SK-N-DZ (cell line): ENCODE measurements around the gene ADGRL1.

ENCODE experiments used
- DNase-seq: peaks from one replicate; pipeline ENCODE4 v3.0.0-alpha.2; 2015; ENCODE audit warnings: low spot score
- small RNA-seq, 2 experiments: library from RNA; depleted of rRNA; stranded (forward); fragments of <200 nt; gene quantifications; one replicate each; pipeline ENCODE3, GENCODE V24; 2014

Gene ADGRL1

DNA sequence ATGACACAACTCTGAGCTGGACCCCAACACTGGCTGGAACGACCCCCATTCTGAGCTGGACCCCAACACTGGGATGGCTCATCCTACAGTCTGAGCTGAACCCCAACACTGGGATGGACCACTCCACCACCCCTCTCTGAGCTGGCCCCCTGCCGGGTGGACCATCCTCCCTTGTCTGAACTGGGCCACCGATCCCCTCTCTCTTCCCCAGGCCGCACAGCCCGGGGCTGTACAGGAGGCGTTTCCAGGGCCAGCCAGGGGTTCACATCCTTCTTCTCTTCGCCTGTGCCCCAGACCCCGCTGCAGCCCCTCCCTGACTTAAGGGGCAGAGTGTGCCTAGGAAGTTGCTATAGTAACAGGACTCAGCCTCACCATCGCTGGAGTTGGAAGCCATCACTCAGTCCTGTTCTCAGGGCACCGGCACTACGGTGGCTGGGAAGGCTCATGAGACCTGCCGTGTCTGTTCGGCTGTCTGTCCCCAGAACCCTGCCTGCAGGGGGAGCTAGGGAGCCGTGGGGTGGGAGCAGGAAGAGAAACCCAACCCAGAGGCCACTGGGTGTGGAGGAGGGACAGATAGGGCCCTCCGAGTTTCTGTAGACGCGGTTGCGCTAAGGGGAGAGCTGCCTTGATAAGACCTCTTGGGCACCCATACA is 92.1 kb downstream of the ADGRL1 start:
- no peak for DNase-seq

DNA sequence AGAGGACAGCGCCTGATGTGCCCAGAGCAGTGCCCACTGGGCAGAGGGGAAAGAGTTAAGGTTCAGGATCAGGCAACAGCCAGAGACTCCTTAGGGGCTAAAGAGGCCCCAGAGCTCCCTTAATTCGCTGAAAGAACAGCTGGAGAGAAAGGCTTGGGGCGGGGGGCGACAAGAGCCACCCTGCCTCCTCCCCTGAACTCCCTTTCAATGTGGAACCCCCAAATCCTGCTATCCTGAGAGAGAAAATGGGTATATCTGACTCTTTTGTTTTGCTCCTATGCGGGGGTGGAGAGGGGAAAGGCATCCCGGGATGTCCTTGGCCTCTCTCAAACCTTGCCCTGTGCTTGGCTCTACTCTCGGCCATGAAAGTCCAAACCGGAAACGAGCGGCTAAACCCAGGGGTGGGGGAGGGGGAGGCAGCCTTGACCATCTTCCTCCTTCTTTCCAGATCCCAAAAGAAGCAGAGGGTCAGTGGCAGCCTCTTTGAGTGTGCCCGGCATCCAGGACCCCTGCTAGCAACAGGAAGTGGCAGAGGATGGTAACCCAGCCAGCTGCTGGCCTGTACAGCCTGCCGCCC is 93.1 kb downstream of the ADGRL1 start:
- no peak for DNase-seq

DNA sequence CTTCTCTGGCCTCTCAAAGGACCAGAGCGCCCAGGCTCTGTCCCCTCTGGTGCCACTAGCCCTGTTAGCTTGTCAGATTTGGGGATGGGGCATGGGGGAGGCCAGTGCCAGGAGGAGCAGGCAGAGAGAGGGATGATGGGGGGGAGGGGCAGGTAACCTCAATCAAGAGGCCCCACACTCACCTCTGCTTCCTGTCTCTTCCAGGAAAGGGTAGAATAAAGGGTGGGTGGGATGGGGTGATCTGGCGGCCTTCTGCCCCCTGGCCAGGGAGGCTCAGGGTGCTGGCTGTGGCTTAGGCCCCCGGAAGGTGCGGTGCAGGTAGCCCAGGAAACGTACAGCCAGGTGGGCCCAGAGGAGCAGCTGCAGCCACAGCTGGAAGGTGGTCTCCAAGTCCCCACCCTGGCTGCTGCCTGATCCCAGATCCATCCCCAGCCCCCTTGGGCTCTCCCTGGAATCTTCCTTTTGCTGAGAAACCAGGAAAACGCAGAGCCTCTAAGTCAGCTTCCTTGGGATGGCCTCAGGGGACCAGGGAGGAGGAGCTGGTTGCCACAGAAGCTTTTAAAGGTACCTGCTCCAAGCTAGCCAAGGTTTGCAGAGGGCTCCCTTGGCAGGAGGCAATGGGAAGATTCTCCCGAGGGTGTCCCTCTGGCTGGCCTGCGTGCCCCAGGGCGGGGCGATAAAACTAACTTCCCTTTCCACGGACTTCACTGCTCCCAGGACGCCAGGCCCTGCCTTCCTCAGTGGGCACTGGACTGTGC is 93.7 kb downstream of the ADGRL1 start:
- DNase-seq, result no peak

DNA sequence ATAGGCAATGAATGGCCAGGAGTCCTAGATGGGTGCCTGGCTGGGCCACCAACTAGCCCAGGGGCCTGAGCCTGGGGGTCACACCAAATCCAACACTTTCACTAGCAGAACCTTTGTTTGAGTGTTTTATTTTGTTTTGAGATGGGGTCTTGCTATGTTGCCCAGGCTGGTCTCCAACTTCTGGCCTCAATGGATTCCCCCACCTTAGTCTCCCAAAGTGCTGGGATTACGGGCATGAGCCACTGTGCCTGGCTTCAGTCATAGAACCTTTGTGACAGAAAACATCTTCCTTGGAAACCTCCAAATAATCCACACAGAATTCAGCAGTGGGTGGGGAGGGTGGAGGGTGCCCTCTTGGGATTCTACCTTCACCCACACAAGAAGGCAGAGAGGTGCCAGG is 94.5 kb downstream of the ADGRL1 start:
- no peak for DNase-seq

DNA sequence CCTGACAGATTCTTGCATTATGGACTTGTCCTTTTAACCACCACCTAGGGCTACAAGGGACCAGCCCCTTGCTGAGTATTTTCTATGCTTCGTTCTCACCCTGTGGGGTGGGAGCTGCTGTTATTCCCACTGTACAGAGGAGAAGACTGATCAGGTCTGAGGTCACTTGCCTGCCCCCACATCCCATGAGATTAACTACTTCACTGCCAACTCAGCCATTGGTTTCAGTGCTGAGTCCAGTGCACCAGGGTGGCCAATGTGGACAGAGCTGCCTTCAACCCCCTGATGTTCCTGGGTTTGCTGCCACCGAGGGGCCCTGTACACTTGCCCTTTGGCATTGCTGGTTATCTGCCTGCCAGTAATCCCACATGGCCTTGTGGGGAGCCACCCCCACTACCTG is 95.3 kb downstream of the ADGRL1 start:
- no peak for DNase-seq

DNA sequence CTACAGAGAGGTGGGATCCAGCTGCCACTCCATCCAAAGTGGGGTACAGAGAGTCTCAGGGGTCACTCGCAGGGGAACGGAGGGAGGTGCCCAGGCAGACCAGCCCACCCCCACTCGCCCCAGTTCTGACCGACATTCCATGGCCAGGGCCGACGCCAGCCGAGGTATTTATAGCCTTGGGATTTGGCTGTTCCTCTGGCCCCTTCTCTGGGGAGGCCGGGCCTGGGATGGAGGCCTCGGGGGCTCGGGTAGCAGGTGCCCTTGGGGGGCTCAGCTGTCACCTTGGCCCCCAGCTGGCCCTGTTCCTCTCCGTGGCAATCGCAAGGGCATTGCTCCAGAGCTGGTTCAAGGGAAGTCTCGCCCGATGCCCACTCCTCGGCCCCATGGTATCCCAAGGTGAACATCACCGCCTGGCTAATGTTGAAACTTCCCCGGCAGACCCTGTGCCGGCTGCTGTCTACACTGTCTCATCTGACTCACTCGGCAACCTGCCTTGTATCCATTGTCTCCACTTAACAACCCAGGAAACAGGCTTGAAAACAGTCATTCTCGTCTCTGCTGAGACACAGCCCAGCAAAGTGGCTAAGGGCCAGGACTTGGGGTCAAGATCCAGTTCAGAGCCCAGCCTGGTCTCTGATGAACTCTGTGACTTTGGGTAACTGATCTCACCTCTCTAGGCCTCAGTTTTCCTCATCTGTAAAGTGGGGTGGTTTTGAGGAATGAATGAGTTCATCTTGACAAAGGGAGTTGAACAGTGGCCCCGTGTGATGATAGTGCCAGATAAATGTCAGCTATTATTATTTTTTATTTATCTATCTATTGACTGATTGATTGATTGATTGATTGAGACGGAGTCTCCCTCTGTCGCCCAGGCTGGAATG is 98.1 kb downstream of the ADGRL1 start:
- no peak for DNase-seq

DNA sequence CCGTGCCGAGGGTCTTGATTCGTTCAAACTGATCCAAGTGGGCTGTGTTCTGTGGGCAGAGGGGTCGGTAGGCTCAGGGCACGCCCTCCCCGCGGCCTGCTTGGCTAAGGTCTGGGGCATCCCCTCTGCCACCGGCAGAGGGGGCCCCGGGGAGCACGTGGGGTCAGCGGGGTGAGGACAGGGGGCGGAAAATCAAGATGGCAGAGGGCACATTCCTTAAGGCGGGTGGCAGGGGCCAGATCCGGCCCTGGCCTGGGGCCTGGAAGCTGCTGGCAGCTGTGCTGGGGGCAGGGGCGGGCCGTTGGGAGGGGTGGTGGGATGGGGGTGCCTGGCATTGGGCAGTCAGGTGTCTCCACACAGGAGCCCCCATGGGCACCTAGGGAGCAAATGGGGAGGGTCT is 99.1 kb downstream of the ADGRL1 start:
- no peak for DNase-seq

DNA sequence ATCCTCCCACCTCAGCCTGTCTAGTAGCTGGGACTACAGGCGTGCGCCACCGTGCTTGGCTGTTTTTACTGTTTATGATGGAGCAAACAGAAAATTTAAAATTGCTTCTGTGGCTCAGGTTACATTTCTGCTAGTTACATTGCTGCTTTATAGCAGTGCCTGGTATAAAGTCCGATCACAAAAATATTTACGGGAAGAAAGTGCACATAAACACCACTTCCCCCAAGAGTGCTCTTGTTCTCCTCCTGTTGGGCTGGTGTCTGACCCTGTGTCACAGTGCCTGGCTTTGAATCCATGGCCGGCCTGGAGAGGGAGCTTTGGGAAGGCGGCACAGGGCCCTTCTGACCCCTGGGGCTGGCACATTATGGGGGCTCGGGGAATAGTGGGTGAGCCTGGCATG is 100.3 kb downstream of the ADGRL1 start:
- no peak for DNase-seq

DNA sequence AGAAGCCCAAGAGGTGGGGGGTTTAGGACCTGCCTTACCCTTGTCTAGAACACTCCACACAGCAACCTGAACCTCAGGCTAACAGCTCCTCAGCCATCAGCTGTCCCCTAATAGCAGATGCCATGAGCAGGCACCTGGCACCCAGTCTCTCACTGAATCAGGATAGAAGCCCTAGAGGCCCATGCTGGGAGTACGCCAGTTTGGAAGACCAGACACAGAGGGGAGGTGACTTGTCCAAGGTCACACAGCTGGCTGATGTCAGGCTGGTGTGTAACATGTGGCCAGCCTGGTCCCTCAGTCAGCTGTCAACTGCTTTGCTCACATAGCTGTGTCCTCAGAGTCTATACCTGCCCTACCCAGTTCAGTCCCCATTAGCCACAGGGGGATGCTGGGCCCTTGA is 102.7 kb downstream of the ADGRL1 start:
- DNase-seq, result no peak

DNA sequence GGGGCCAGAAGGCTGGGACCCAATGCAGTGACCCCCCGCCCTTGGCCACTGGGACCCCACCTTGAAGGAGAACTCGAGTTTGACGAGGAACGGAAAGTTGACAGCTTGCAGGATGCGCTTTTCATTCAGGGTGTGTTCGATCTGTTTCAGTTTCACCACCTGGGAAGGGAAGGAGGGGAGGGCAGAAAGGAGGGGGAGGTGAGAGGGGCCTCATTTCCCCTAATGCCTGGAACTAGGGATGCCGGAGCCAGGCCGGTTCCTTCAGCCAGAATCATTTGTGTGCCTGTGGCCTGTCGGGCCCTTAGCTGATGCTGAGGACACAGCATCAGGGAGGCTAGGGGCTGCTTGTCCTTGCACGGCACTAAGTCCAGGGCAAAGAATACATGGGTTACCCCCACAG is 103.2 kb downstream of the ADGRL1 start:
- DNase-seq, result no peak

DNA sequence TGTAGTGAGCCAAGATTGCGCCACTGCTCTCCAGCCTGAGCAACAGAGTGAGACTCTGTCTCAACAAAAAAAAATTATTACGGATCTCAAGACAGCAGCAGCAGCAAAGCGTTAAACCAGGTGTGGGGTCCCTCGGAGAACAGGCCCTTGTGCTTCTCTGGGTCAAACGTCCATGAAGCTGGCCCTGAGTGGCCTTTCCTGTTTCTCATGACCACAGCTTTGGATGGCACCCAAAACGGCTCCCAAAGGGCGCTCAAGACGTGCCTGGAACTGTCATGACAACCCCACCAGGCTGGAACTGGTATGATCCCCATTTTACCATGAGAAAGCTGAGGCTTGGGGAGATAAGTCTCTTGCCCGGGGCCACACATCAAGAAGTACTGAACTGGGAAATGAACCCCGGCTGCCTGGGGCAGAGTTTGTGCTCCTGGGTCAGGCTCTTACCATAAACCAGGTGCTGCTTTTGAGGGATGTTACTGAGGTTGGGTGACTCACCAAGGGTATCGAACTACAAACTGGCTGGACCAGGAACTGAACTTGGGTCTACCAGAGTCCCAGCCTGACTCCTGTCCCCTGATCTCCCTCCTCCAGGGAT is 103.8 kb downstream of the ADGRL1 start:
- no peak for DNase-seq

DNA sequence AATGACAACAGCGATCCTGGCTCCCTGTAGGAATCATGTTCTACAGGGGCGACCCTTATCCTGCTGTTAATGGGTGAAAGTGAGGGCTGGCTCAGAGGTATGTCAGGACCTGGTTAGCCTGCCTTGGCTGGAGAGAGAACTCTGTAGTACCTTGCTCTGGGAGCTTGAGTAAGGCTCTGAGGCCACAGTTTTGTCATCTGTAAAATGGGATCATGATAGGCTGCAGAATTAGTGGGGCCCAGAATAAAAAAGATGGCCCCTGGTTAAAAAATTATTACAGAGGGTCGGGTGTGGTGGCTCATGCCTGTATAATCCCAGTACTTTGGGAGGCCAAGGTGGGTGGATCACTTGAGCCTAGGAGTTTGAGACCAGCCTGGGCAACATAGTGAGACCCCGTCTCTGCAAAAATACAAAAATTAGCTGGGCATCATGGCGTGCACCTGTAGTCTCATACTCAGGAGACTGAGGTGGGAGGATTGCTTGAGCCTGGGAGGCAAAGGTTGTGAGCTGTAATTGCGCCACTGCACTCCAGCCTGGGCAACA is 104.9 kb downstream of the ADGRL1 start:
- no peak for DNase-seq

Small RNAs within 50 kb of the gene (small RNA-seq; reads per million reads assigned to genes)
- gene RN7SL231P, result 0 reads per million in 2 experiments
